ENCODE data around the gene PDGFD.

DNA sequence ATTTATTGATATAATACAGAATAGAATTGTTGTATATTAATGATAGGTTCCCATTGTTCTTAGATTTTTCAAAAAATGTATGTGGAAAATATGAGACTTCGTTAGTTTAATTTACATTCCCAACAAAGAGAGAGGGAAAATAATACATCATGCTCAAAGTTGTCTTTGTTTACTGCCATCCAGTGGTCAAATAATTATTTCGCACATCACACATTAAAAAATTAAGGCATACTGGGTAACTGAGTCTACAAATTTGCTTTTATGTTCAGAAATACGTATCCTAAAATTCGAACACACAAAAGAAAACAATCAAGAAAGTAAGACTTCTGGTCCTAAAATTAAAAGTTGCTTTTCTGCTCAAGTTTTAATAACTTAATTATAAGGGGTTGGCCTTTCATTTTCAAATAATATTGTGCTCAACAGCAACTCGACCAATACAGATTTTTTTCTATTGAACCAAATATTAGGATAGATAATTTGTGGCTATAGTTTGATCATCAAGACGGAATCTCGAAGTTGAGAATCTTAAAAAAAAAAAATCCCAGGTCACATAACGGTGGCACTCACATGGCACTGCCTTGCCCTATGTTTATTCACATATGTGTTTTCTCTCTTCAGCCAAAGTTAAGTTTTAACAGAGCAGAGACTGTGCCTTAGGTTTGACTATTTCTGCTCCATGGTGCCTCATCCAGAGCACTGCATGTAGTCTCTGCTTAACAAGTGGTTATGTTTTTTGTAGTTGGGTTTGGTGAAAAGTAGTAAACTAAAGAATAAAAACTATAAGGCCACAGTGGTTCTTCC is 12.3 kb downstream of the PDGFD start:
- no peak for TF ChIP-seq POLR2A (IDR thresholded peaks at IDR 0.05)
- no peak for TF ChIP-seq CTCF (IDR thresholded peaks at IDR 0.05)
